ENCODE results near the gene THEM5.

Gene THEM5

DNA sequence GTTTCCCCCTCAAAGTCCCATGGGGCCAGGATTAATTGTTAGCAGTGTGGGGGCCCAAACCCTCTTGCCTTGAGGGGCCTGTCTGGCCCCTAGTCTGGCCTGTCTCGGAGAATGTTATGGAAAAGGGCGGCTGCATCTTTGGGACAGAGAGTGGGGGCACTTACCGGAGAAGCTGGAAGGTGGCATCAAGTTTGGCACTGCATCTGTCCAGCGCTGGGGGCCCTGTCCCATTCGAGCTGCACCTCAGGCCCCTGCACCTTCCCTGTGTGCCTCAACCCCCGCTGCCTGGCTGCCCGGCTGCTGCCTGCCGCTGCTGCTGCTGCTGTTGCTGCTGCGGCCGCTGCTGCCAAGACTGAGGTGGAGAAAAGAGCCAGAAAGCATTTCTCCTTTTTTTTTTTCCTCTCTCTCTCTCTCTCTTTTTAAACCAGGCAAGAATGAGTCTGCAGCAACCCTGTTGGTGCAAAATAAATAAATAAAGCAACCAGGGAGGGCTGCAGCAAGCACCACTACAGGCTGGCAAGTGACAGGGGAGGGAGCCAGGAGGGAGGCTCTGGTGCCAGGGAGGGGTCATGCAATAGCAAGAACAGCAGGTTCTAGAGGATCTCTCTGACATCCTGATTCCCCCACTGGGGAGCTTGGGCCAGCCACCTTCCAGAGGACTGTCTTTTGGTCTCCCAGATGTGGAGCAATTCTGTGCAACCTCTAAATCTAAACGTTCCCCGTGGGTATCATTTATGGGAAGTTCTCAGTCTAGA, 48.3 kb downstream of the THEM5 start, which contains the start of gene LINGO4:
Gene LINGO4, minus strand, starts transcription at position 354 of the 755 bp plus-strand sequence. CDS start 2,715 bp downstream, outside the sequence.
- Histone ChIP-seq H3K9me3 (ENCODE audit: control insufficient read depth in 1 of 2, low read length in 2 of 2) (no peaks in the 10 kb centered on the region), H3K36me3 (ENCODE audit: control insufficient read depth in 1 of 2, insufficient read depth in 2 of 2, low read length in 2 of 2) (peaks cover 0 to 11% of the 10 kb centered on the region in 2 donors), H3K4me3 (ENCODE audit: low read depth in 1 of 2, low read length in 2 of 2) (no peak within 1 kb of the TSS), H3K27ac (ENCODE audit: low read depth, low read length) (no peak within 1 kb of the TSS), H3K9ac (ENCODE audit: low read depth in 1 of 2, low read length in 2 of 2) (no peak within 1 kb of the TSS), H3K4me1 (ENCODE audit: control insufficient read depth in 1 of 2, insufficient read depth in 2 of 2, low read length in 2 of 2) (no peaks in the 10 kb centered on the region), H3K27me3 (ENCODE audit: control insufficient read depth in 1 of 2, insufficient read depth in 2 of 2, low read length in 2 of 2) (no peaks in the 10 kb centered on the region)

DNA sequence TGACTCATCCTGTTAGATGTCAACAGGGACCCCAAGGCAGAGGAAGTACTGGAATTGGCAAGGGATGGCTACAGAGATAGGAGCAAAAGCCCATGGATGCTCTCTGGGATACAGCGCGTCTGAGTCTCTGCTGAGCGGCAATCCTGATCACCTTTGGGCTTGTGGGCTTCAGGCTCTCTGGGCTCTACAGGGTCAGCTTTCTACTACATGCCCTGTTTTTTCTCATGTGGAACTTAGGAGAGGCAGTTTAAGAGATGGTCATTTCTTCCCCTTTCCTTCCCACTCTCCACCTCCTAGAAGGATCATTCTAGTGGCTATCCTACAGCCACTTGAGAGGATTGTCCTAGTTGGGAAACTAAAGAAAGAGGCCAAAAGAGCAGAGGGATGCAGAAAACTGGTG, 49.6 kb downstream of the THEM5 start:
- Histone ChIP-seq H3K27me3 (ENCODE audit: control insufficient read depth in 1 of 2, insufficient read depth in 2 of 2, low read length in 2 of 2) (peaks cover 0 to 3% of the 10 kb centered on the region in 2 donors), H3K4me3 (ENCODE audit: low read depth in 1 of 2, low read length in 2 of 2) (no peak overlapping the region), H3K4me1 (ENCODE audit: control insufficient read depth in 1 of 2, insufficient read depth in 2 of 2, low read length in 2 of 2) (no peaks in the 10 kb centered on the region), H3K9ac (ENCODE audit: low read depth in 1 of 2, low read length in 2 of 2) (no peak overlapping the region), H3K9me3 (ENCODE audit: control insufficient read depth in 1 of 2, low read length in 2 of 2) (no peaks in the 10 kb centered on the region), H3K36me3 (ENCODE audit: control insufficient read depth in 1 of 2, insufficient read depth in 2 of 2, low read length in 2 of 2) (peaks cover 0 to 3% of the 10 kb centered on the region in 2 donors), H3K27ac (ENCODE audit: low read depth, low read length) (no peak overlapping the region)

DNA sequence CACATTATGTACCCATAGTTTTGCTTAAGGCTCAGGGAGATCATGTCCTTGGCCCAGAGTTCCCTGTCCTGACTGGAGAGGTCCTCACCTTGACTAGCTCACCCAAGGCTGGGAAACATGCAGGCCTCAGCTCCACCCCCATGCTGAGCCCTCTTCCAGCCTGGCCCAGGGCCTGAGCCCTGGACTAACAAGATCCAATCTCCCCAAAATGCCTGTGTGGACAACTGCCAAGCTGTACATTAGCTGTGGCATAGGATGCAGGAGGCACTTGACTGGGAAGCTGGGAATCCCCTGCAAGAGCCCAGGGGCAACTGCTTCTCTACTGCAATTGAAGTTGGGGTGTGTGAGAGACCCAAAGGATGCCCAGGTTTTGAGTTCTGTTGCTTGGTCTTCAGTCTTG, 50.3 kb downstream of the THEM5 start:
- Histone ChIP-seq H3K4me3 (ENCODE audit: low read depth in 1 of 2, low read length in 2 of 2) (no peak overlapping the region), H3K4me1 (ENCODE audit: control insufficient read depth in 1 of 2, insufficient read depth in 2 of 2, low read length in 2 of 2) (no peaks in the 10 kb centered on the region), H3K27ac (ENCODE audit: low read depth, low read length) (no peak overlapping the region), H3K36me3 (ENCODE audit: control insufficient read depth in 1 of 2, insufficient read depth in 2 of 2, low read length in 2 of 2) (peaks cover 0 to 3% of the 10 kb centered on the region in 2 donors), H3K9me3 (ENCODE audit: control insufficient read depth in 1 of 2, low read length in 2 of 2) (no peaks in the 10 kb centered on the region), H3K9ac (ENCODE audit: low read depth in 1 of 2, low read length in 2 of 2) (no peak overlapping the region), H3K27me3 (ENCODE audit: control insufficient read depth in 1 of 2, insufficient read depth in 2 of 2, low read length in 2 of 2) (peaks cover 0 to 3% of the 10 kb centered on the region in 2 donors)

DNA sequence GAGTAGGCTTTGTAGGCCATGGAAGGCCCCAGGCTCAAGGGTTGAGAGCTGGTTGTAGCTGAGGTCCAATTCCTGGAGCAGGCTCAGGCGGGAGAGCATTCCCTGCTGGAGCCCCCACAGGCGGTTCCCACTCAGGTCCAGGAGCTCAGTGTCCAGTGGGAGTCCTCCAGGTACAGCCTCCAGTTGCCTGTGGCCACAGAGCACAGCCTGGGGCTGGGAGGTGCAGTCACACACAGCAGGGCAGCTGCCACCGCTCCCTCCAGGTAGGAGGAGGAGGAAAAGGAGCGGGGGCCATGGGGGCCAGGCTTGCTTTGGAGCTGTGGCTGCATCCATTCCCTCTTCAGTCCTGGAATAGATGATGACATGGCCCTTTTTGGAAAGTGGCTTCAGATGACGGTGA, 51.1 kb downstream of the THEM5 start:
- H3K36me3 ChIP-seq (ENCODE audit: control insufficient read depth in 1 of 2, insufficient read depth in 2 of 2, low read length in 2 of 2): peaks cover 0 to 2% of the 10 kb centered on the region in 2 donors
- peaks cover 0 to 3% of the 10 kb centered on the region in 2 donors for H3K27me3 ChIP-seq (ENCODE audit: control insufficient read depth in 1 of 2, insufficient read depth in 2 of 2, low read length in 2 of 2)
- no peak overlapping the region for H3K4me3 ChIP-seq (ENCODE audit: low read depth in 1 of 2, low read length in 2 of 2)
- no peak overlapping the region for H3K9ac ChIP-seq (ENCODE audit: low read depth in 1 of 2, low read length in 2 of 2)
- no peak overlapping the region for H3K27ac ChIP-seq (ENCODE audit: low read depth, low read length)
- H3K9me3 ChIP-seq (ENCODE audit: control insufficient read depth in 1 of 2, low read length in 2 of 2): no peaks in the 10 kb centered on the region
- no peaks in the 10 kb centered on the region for H3K4me1 ChIP-seq (ENCODE audit: control insufficient read depth in 1 of 2, insufficient read depth in 2 of 2, low read length in 2 of 2)

DNA sequence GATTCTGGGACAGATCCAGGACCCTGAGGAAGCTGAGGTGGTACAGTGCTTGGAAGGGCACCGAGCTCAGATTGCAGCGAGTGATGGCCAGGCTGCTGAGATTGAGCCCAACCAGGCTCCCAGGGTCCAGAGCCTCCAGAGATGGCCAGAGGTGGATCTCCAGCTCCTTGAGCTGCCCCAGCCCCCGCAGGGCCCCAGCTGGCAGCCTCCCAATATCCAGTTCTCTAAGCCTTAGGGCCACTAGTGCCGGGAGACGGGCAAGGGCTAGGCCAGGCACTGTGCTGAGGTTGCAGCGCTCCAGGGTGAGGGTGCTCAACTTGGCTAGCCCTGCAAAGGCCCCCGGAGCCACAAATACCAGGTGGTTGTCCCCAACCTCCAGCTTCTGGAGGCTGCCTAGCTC, 51.7 kb downstream of the THEM5 start:
- Histone ChIP-seq H3K27ac (ENCODE audit: low read depth, low read length) (no peak overlapping the region), H3K36me3 (ENCODE audit: control insufficient read depth in 1 of 2, insufficient read depth in 2 of 2, low read length in 2 of 2) (no peaks in the 10 kb centered on the region), H3K9me3 (ENCODE audit: control insufficient read depth in 1 of 2, low read length in 2 of 2) (no peaks in the 10 kb centered on the region), H3K9ac (ENCODE audit: low read depth in 1 of 2, low read length in 2 of 2) (no peak overlapping the region), H3K4me3 (ENCODE audit: low read depth in 1 of 2, low read length in 2 of 2) (no peak overlapping the region), H3K27me3 (ENCODE audit: control insufficient read depth in 1 of 2, insufficient read depth in 2 of 2, low read length in 2 of 2) (peaks cover 0 to 3% of the 10 kb centered on the region in 2 donors), H3K4me1 (ENCODE audit: control insufficient read depth in 1 of 2, insufficient read depth in 2 of 2, low read length in 2 of 2) (no peaks in the 10 kb centered on the region)

DNA sequence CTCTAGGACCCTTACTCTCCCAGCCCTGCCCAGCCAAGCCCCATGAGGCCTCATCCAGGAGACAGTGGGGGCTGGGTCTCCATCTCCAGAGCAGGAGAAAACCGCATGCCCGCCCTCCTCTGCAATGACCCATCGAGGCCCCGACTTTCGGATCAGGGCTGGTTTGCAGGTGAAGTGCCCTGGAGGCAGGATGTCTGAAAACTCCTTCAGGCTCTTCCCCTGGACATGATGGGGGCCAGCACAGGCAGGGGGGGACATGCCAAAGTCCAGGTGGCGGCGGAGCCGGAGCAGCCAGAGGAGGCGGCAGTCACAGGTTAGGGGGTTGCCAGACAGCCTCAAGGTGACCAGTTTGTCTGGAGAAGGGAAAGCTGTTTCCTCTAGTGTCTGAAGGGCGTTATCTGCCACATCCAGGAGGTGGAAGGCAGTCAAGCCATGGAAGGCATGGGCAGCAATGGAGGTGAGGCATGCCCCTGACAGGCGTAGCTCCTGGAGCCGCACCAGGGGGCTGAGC, 52.1 kb downstream of the THEM5 start:
- no peak overlapping the region for H3K27ac ChIP-seq (ENCODE audit: low read depth, low read length)
- no peaks in the 10 kb centered on the region for H3K36me3 ChIP-seq (ENCODE audit: control insufficient read depth in 1 of 2, insufficient read depth in 2 of 2, low read length in 2 of 2)
- no peak overlapping the region for H3K4me3 ChIP-seq (ENCODE audit: low read depth in 1 of 2, low read length in 2 of 2)
- H3K9ac ChIP-seq (ENCODE audit: low read depth in 1 of 2, low read length in 2 of 2): no peak overlapping the region
- no peaks in the 10 kb centered on the region for H3K9me3 ChIP-seq (ENCODE audit: control insufficient read depth in 1 of 2, low read length in 2 of 2)
- H3K27me3 ChIP-seq (ENCODE audit: control insufficient read depth in 1 of 2, insufficient read depth in 2 of 2, low read length in 2 of 2): peaks cover 0 to 3% of the 10 kb centered on the region in 2 donors
- H3K4me1 ChIP-seq (ENCODE audit: control insufficient read depth in 1 of 2, insufficient read depth in 2 of 2, low read length in 2 of 2): no peaks in the 10 kb centered on the region

DNA sequence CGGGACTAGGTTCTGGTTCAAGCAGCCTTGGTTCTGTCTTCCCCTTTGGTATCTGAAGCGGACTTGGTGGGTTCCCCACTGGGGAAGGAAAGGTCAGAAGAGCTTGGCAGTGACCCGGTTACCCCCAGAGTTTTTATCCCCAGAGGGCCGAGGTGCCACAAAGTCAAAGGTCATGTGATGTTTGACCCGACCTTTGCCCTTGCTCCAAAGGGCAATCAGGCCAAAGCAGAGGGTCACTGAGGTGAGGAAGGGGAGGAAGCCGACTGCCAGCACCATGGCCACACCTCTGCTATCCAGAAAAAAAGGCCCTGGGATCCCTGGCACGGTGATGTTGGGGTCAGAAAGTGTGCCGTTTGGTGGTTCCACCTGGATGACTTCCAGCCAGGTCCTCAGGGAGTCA, 52.7 kb downstream of the THEM5 start:
- Histone ChIP-seq H3K27ac (ENCODE audit: low read depth, low read length) (no peak overlapping the region), H3K4me1 (ENCODE audit: control insufficient read depth in 1 of 2, insufficient read depth in 2 of 2, low read length in 2 of 2) (no peaks in the 10 kb centered on the region), H3K4me3 (ENCODE audit: low read depth in 1 of 2, low read length in 2 of 2) (no peak overlapping the region), H3K36me3 (ENCODE audit: control insufficient read depth in 1 of 2, insufficient read depth in 2 of 2, low read length in 2 of 2) (no peaks in the 10 kb centered on the region), H3K9me3 (ENCODE audit: control insufficient read depth in 1 of 2, low read length in 2 of 2) (no peaks in the 10 kb centered on the region), H3K27me3 (ENCODE audit: control insufficient read depth in 1 of 2, insufficient read depth in 2 of 2, low read length in 2 of 2) (peaks cover 0 to 3% of the 10 kb centered on the region in 2 donors), H3K9ac (ENCODE audit: low read depth in 1 of 2, low read length in 2 of 2) (no peak overlapping the region)

DNA sequence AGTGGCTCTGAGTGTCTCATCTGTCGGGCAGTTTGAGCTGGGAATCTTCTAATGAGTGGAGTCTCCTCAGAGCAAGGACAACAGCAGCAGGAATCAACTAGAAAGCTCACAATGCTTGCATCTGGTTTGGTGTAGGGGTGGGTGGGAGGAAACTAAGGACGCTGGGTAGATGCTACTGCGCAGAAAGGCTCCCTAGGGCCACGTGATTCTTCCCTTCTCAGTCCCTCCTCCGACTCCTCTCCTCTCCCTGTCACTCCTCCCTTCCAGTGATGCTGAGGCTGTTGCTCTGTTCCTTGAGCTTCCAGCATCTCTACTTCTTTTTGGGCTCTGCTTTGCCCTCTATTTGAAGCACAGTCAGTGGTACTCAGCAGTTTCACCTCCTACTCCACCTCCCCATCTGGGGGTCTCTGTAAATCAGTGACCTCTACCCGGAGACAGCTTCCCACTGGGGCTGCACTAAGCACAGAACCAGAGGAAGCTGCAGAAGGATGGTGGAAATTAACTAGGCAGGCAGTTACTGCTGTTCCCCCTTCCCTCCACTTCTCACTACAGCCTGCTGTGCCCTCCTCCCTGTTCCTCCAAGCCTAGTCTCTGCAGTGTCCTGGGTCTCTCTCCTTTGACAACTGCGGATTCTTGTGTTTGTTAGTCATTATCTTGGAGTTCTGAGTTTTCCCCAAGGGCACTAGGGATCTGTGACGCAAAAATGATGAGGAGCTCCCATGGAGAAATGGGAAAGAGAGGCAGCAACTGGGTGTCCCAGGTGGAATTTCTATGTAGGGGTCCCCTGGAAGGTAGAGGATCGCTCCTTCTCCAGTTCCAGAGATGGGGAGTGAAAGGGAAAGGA, 54.1 kb downstream of the THEM5 start:
- Histone ChIP-seq H3K4me1 (ENCODE audit: control insufficient read depth in 1 of 2, insufficient read depth in 2 of 2, low read length in 2 of 2) (no peaks in the 10 kb centered on the region), H3K9ac (ENCODE audit: low read depth in 1 of 2, low read length in 2 of 2) (no peak overlapping the region), H3K4me3 (ENCODE audit: low read depth in 1 of 2, low read length in 2 of 2) (no peak overlapping the region), H3K36me3 (ENCODE audit: control insufficient read depth in 1 of 2, insufficient read depth in 2 of 2, low read length in 2 of 2) (no peaks in the 10 kb centered on the region), H3K27ac (ENCODE audit: low read depth, low read length) (no peak overlapping the region), H3K9me3 (ENCODE audit: control insufficient read depth in 1 of 2, low read length in 2 of 2) (no peaks in the 10 kb centered on the region), H3K27me3 (ENCODE audit: control insufficient read depth in 1 of 2, insufficient read depth in 2 of 2, low read length in 2 of 2) (peaks cover 0 to 3% of the 10 kb centered on the region in 2 donors)

DNA sequence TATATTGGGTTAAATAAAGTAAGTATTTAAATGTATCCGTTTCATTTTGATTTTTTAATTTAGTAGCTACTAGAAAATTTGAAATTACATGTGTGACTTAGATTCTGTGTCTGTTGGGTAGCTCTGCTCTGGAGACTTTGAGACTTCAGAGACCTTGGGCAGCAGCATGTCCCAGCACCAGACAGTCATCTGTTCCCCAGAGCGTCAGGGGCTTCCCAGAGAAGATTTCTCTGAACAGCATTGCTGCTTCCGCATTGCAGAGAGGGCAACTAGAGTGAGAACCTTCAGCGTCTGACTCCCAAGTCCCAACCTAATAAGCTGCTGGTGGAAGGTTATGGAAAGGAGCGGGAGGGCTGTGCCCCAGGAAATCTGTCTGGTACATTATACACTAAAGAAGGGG, 54.9 kb downstream of the THEM5 start:
- Histone ChIP-seq H3K27ac (ENCODE audit: low read depth, low read length) (no peak overlapping the region), H3K4me1 (ENCODE audit: control insufficient read depth in 1 of 2, insufficient read depth in 2 of 2, low read length in 2 of 2) (no peaks in the 10 kb centered on the region), H3K36me3 (ENCODE audit: control insufficient read depth in 1 of 2, insufficient read depth in 2 of 2, low read length in 2 of 2) (no peaks in the 10 kb centered on the region), H3K9me3 (ENCODE audit: control insufficient read depth in 1 of 2, low read length in 2 of 2) (no peaks in the 10 kb centered on the region), H3K9ac (ENCODE audit: low read depth in 1 of 2, low read length in 2 of 2) (no peak overlapping the region), H3K4me3 (ENCODE audit: low read depth in 1 of 2, low read length in 2 of 2) (no peak overlapping the region), H3K27me3 (ENCODE audit: control insufficient read depth in 1 of 2, insufficient read depth in 2 of 2, low read length in 2 of 2) (peaks cover 0 to 3% of the 10 kb centered on the region in 2 donors)

All from duodenal mucosa (tissue), 2 donors.